ENCODE results near the gene SLC48A1. TPM values are rescaled to one million over a fixed set of nuclear protein-coding genes. Genes with fewer than 3 reads are reported as not detected.

The SLC48A1 gene
- total RNA-seq, 1 experiment from 2014 or later, result 4.3 TPM

DNA sequence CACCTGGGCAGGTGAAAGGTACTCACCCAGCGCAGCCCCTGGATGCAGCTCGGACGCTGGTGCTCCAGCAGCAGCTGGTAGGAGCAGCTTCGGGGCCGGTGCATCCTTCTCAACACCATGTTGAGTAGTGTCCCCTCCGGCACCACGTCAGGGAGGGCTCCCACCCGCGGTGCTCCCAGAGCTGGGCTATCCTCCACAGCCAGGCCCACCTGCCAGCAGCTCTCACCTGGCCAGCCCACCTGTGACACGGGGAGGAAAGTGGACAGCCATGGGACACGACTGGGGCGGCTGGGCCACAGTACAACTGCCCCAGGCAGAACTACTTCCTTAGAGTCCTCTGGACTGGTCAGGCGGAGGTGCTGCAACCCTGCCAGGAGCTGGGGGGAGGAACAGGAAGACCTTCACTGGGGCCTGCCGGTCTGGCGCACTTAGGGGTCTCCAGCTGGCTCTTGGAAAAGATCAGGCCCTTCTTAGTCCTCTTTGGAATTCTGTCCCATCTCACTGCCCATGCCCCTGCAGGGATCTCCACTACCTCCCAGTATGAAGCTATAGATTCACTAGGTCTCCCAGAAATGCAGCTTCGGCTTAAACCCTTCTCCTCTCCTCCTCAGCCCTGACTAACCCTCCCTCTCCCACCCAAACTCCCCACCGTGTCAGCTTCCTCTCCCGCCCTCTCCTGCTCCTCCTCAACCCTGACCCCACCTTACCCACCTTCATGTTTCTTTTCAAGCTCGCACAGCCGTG, 15.0 kb upstream of the SLC48A1 start:
- H3K27ac ChIP-seq, result no peak overlapping the region
- H3K36me3 ChIP-seq, result no peaks in the 10 kb centered on the region
- no peaks in the 10 kb centered on the region for H3K9me3 ChIP-seq (replicated peaks)
- H3K4me3 ChIP-seq, result peak overlapping the region; percentile 44; the same call in 1 of the 2 replicates
- DNase-seq (ENCODE audit: low read depth in 1 of 2, low spot score in 2 of 2), result no peak
- peaks cover 32% of the 10 kb centered on the region for H3K4me1 ChIP-seq (replicated peaks)
- no peaks in the 10 kb centered on the region for H3K27me3 ChIP-seq (replicated peaks)

DNA sequence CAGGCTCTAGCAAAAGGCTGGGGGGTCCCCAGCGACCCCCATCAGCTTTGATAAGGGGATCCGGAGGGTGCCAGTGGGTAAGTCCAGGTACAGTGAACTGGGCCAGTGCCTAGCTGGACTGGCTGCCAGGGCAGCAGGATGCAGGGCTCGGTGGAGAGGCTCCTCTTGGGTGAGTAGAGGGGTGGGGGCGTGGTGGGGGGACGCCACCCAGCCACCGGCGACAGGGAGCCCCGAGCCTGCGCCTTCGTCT, 14.5 kb upstream of the SLC48A1 start:
- DNase-seq (ENCODE audit: low read depth in 1 of 2, low spot score in 2 of 2), result no peak
- H3K27ac ChIP-seq, result no peak overlapping the region; the same call in 1 of the 2 replicates
- H3K4me3 ChIP-seq, result peak overlapping the region; percentile 44
- H3K4me1 ChIP-seq (replicated peaks), result peaks cover 27% of the 10 kb centered on the region
- H3K9me3 ChIP-seq (replicated peaks), result no peaks in the 10 kb centered on the region
- H3K36me3 ChIP-seq, result no peaks in the 10 kb centered on the region
- no peaks in the 10 kb centered on the region for H3K27me3 ChIP-seq (replicated peaks)

DNA sequence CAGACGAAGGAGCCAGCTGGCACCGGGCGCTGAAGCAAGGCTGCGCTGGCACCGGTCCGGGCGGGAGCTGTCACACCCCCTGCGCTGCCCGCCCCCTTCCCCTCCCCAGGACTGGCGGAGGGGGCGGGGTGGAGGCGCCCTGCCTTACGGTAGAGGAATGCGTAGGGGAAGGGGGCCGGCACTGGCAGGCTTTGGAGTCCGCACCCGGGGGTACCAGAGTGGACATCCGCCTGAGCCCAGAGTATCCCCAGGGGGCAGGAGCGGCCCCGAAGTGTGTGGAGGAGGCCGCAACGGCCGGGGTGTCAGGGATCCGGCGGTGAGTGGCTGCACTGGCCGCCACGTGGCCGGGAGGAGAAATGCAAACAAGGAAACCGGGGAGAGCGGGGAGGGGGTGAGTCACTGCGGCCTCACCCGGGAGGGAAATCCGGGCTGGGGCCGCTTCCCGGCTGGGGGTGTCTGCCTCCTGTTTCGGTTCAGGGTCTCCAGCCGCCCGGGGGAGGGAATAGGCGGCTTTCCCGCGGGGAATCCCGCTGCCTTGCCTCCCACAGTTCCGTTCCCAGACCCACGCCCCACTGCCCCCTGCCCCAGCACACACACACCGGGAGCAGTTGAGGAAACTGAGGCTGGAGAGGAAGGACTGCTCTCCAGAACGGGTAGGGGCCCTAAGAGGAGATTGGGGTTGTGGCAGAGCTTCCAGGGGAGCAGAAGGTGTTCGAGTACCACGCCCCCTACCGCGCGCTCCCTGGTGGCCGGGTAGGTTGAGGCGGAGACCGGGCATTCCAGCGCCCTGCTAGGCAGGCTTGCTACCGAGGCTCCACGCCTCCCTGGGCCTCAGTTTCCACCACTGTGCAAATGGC, 14.0 kb upstream of the SLC48A1 start, which contains the start of gene RAPGEF3:
Gene RAPGEF3, minus strand, starts transcription at position 47 of the 857 bp plus-strand sequence. CDS start 324 bp downstream, outside the sequence.
- peak within 1 kb of the TSS; percentile 44 for H3K4me3 ChIP-seq
- peak; percentile 83 to 84 for DNase-seq (ENCODE audit: low read depth in 1 of 2, low spot score in 2 of 2)
- peak within 1 kb of the TSS; percentile 72 for H3K27ac ChIP-seq
- peaks cover 22% of the 10 kb centered on the region for H3K4me1 ChIP-seq (replicated peaks)
- H3K36me3 ChIP-seq, result no peaks in the 10 kb centered on the region
- H3K9me3 ChIP-seq (replicated peaks), result no peaks in the 10 kb centered on the region
- H3K27me3 ChIP-seq (replicated peaks), result no peaks in the 10 kb centered on the region

DNA sequence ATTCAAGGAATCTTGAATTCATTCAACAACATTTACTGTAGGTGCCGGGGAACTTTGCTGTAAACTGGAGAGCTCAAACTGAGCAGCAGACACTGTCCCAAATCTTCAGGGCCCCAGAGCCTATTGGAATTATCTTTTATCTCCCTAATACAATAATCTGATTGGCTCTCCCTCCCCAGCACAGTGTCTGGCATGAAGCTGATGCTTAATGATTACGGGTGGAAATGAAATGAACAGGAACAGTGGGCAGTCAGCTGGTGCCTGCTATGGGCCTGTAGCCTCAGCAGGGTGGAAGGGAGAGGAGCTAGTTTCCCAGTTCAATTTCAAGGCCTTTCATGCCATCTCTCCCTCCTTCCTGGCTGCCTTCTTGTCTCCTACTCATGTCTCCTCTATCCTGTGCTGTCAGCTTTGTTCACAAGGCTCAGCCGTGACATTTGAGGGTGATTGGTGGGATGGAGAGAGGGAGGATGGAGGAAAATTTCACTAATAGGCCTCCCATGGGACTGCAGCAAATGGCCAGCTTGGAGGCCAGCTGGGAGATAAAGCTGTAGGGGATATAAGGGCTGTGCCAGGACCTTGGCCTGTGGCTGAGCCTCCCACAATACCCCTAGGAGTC, 10.1 kb upstream of the SLC48A1 start:
- Histone ChIP-seq H3K9me3 (replicated peaks) (no peaks in the 10 kb centered on the region), H3K36me3 (no peaks in the 10 kb centered on the region), H3K4me1 (replicated peaks) (peaks cover 19% of the 10 kb centered on the region), H3K27ac (no peak overlapping the region), H3K4me3 (no peak overlapping the region), H3K27me3 (replicated peaks) (no peaks in the 10 kb centered on the region)
- no peak for DNase-seq (ENCODE audit: low read depth in 1 of 2, low spot score in 2 of 2)

DNA sequence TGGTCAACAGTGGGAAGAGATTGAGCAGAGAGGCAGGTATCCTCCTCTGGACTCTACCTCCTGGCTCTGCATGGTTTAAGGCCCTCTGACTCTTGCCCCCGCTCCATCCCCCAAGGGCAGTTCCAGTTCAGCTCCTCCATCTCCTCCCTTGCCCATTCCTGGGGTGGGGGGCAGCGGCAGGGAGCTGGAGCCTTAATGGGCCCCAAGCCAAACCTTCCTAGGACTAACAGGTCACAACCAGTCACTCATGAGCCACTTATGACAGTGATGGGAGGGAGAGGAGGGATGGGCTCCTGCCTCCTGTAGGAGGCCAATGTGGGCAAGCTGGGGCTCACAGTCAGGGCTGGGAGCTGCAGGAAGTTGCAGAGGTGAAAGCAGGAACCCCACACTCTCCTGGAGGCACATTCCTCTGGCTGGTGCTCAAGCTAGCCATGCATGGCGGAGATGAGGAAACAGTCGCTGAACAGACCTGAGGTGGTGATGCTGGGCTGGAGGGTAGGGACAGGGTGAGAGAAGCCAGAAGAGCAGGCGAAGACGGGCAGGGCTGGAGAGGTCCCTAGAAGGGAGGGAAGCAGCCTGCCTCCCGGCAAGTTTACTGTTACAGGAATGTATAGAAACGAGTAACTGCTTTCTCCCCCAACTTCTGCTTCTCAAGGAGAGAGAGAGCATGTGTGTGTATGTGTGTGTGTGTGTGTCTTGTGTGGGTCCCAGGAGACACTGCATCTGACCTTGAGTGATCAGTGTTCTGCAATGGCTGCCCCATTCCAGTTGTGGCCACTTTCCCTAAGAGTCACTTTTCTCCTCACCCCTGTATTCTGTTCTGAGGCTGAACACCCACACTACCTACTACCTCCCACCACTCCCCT, 9.3 kb upstream of the SLC48A1 start:
- Histone ChIP-seq H3K27ac (no peak overlapping the region), H3K36me3 (no peaks in the 10 kb centered on the region), H3K27me3 (replicated peaks) (no peaks in the 10 kb centered on the region), H3K4me1 (replicated peaks) (peaks cover 19% of the 10 kb centered on the region), H3K4me3 (no peak overlapping the region), H3K9me3 (replicated peaks) (no peaks in the 10 kb centered on the region)
- no peak for DNase-seq (ENCODE audit: low read depth in 1 of 2, low spot score in 2 of 2)

DNA sequence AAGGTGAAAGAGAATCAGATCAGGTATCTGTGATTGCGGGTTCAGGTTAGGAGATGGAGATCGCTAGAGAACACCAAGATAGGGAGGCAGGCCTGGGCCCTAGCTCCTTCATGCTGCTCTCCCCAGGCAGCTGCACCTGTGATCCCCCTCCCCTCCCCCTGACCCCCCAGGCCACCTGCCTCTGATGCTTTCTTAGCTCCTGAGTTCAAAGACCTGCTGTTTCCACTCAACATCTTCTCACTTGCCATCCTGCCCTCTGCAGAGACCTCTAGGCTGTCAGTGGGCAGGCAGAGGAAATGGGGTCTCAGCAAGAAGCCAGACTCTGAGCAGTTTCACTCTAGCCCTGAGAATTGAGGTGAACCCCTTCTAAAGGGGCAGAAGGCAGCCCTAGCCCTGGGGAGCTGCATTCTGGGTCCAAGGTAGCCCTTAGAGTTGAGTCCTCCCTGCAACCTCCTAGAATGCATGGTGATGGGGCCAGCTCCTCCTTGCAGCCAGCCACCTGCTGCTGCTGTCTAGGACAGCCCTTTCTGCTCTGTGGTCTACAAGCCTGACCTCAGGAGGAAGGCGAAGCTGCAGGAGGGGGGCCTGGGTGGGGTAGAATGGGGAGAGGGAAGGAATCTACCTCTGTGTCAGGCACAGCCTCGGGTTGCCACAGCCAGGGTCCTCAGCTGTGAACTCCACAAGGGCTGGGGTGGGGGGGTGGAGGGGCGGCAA, 6.4 kb upstream of the SLC48A1 start:
- no peak for DNase-seq (ENCODE audit: low read depth in 1 of 2, low spot score in 2 of 2)
- Histone ChIP-seq H3K9me3 (replicated peaks) (no peaks in the 10 kb centered on the region), H3K4me1 (replicated peaks) (peaks cover 17% of the 10 kb centered on the region), H3K4me3 (no peak overlapping the region), H3K27ac (no peak overlapping the region), H3K36me3 (no peaks in the 10 kb centered on the region), H3K27me3 (replicated peaks) (no peaks in the 10 kb centered on the region)

DNA sequence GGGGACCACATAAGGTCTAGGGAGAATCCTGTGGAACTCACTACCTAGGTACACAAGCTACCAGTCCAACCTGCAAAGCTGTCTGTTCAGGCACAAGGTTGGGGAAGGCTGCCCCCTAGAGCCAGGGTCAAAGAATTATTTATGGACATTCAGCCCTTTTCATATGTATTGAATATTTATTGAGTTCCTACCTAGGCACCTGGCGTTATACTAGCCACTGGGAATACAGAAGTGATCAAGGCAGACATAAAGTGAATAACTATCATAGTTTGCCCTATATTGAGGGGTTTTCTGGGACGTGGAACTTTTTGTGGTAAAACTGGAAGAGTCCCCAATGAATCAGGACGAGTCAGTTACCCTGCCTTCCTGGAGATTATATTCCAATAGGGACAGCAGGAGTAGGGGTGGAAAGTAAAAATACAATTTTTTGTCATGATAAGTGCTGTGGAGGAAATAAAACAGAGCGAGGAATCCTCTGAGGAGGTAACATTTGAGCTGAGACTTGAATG, 5.8 kb upstream of the SLC48A1 start:
- Histone ChIP-seq H3K27ac (no peak overlapping the region), H3K9me3 (replicated peaks) (no peaks in the 10 kb centered on the region), H3K4me1 (replicated peaks) (peaks cover 17% of the 10 kb centered on the region), H3K36me3 (no peaks in the 10 kb centered on the region), H3K4me3 (no peak overlapping the region), H3K27me3 (replicated peaks) (no peaks in the 10 kb centered on the region)
- DNase-seq (ENCODE audit: low read depth in 1 of 2, low spot score in 2 of 2), result no peak

DNA sequence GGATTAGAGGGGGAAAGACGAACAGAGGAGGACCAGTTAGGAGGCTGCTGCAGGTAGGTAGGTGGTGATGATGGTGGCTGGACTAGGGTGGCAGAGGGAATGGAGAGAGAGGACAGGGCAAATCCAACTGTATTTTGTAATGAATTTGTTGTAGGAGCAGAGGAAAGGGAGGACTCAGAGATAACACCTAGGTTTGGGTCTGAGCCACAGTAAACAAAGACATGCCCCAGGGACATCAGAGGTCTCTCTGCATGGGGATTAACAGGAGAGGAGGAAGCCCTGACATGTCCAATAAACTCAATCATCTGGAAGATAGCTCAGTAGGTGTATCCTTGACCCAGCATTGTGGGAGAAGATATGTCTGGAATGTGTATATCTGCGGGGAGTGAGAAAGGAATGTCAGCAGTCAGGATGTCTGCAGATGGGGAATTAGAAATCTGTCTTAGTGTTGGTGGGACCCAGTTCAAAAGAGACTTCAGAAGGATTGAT, 4.7 kb upstream of the SLC48A1 start:
- no peak overlapping the region for H3K27ac ChIP-seq
- no peaks in the 10 kb centered on the region for H3K9me3 ChIP-seq (replicated peaks)
- no peak overlapping the region for H3K4me3 ChIP-seq
- peaks cover 19% of the 10 kb centered on the region for H3K4me1 ChIP-seq (replicated peaks)
- H3K36me3 ChIP-seq, result no peaks in the 10 kb centered on the region
- no peaks in the 10 kb centered on the region for H3K27me3 ChIP-seq (replicated peaks)
- peak in 1 of 2 experiments; percentile 49 for DNase-seq (ENCODE audit: low read depth in 1 of 2, low spot score in 2 of 2)

DNA sequence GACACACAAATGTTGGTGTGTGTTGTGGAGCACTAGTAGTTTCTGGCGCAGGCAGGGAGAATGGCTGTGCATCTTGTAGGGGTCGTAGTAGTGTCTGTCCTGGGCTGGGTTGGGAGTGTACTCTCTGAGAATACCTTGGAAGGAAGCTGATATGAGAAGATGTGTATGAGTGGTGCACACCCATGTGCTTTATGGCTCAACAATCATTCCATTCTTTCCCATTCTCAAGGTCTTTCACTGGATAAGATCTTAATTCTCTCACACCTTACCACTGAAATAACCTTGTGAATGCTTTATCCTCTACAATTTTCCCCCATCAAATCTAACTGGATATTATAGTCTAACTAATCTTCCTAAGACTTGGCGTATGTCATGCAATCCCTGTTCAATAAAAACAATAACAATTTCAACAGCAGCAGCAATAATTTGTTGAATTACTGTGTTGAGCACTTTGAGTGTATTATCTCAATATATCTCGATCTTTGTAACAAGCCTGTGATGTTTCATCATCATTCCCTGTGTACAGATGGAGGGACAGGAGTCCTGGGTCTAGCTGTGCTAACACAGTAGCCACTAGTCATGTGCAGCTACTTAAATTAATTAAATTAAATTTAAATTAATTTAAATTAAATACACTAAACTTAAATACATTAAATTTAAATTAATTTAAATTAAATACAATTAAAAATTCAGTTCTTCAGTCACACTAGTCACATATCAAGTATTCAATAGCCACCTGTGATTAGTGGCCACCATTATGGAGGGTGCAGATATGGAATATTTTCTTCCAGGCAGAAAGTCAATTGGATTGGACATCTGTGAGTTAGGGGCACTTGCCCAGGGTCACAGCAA, 3.6 kb upstream of the SLC48A1 start:
- Histone ChIP-seq H3K4me3 (no peak overlapping the region), H3K27ac (no peak overlapping the region), H3K27me3 (replicated peaks) (no peaks in the 10 kb centered on the region), H3K36me3 (no peaks in the 10 kb centered on the region), H3K4me1 (replicated peaks) (peaks cover 24% of the 10 kb centered on the region), H3K9me3 (replicated peaks) (no peaks in the 10 kb centered on the region)
- DNase-seq (ENCODE audit: low read depth in 1 of 2, low spot score in 2 of 2), result no peak

DNA sequence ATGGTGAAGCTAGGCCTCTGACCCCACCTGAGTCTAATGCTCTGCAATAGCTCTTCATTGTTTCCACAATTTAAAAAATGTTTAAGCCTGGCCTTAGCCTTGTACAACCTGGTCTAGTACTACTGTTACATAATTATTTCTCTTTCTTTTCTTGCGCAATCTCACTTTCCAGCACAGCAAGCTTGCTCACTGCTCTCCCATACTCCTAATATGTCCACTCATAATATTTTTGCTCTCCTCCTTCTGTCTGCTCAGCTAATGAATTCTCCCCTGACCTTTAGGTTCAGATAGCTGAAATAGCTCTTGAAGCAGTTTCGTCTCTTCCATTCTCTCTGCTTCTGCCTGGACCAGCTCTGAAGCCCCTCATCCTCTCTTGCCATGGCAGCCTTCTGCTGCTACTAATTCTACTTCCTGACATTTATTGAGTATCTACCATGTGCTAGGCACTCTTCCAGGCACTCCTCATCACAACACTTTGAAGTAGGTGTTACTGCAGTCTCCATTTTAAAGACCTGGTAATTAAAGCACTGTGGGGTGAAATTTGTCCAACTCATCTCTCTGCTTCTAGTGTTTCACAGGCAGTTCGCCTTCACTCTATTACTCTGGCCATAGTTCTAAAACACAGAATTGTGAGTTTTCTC, 2.8 kb upstream of the SLC48A1 start:
- H3K27me3 ChIP-seq (replicated peaks), result no peaks in the 10 kb centered on the region
- peaks cover 24% of the 10 kb centered on the region for H3K4me1 ChIP-seq (replicated peaks)
- no peak overlapping the region for H3K27ac ChIP-seq
- H3K4me3 ChIP-seq, result no peak overlapping the region
- no peak for DNase-seq (ENCODE audit: low read depth in 1 of 2, low spot score in 2 of 2)
- H3K9me3 ChIP-seq (replicated peaks), result no peaks in the 10 kb centered on the region
- H3K36me3 ChIP-seq, result no peaks in the 10 kb centered on the region

DNA sequence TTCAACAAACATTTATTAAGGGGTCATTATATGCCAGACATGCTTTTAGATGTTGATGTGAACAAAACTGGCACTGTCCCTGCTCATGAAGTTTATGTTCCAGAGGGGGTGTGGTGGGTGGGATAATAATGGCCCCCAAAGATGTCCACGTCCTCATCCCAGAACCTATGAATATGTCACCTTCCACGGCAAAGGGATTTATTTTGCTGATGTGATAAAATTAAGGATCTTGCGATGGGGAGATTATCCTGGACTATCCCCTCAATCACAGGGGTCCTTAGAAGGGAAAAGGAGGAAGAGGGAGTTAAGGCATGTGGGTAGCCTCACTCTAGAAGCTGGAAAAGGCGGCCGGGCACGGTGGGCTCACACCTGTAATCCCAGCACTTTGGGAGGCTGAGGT, 1.7 kb upstream of the SLC48A1 start:
- peaks cover 25% of the 10 kb centered on the region for H3K4me1 ChIP-seq (replicated peaks)
- no peaks in the 10 kb centered on the region for H3K9me3 ChIP-seq (replicated peaks)
- no peak for DNase-seq (ENCODE audit: low read depth in 1 of 2, low spot score in 2 of 2)
- no peaks in the 10 kb centered on the region for H3K27me3 ChIP-seq (replicated peaks)
- H3K4me3 ChIP-seq, result no peak overlapping the region
- H3K36me3 ChIP-seq, result no peaks in the 10 kb centered on the region
- no peak overlapping the region for H3K27ac ChIP-seq

Data from SJSA1 (cell line).